IMR-90 (cell line): ENCODE data around the gene SOX8. TPM values are rescaled to one million over a fixed set of nuclear protein-coding genes. Genes with fewer than 3 reads are reported as not detected.

ENCODE experiments used
- ATAC-seq: fragments of 200-7000 bp; cut with Tn5 transposase; 2 replicates; pipeline ENCODE4 v1.9.1; 2020; ENCODE audit warnings: low read depth, mild to moderate bottlenecking, moderate library complexity
- BruUV-seq: library from RNA; stranded (reverse); fragments of 400-500 nt; replicated peaks from 2 replicates; lab custom pipeline; 2021; lab: Mats Ljungman, UMichigan
- CTCF ChIA-PET: fragments of 300-600 bp; formaldehyde crosslinking; extraction: SDS; loops from one replicate; lab custom pipeline; 2021; ENCODE audit warnings: antibody characterized with exemption; lab: Yijun Ruan, JAX
- POLR2A ChIA-PET: fragments of 300-600 bp; sonication (Branson Sonifier 250); formaldehyde crosslinking; loops from one replicate; lab custom pipeline; 2022; ENCODE audit warnings: antibody characterized with exemption; ENCODE audit not compliant: unreplicated experiment; lab: Charles Lee
- DNase-seq: peaks from one replicate; pipeline ENCODE4 v3.0.0; 2013
- H2AFZ ChIP-seq: replicated peaks from 2 replicates; pipeline ENCODE3; 2013; ENCODE audit warnings: low read length, mild to moderate bottlenecking; ENCODE audit not compliant: poor library complexity
- H2AK5ac ChIP-seq: 2 replicates; pipeline ENCODE4 v1.6.1; 2013; ENCODE audit warnings: low read depth, low read length, inconsistent platforms
- H2AK9ac ChIP-seq: replicated peaks from 2 replicates; pipeline ENCODE3; 2013; ENCODE audit warnings: mild to moderate bottlenecking, low read depth, low read length, moderate library complexity; ENCODE audit not compliant: poor library complexity
- H2BK120ac ChIP-seq: 2 replicates; pipeline ENCODE4 v1.6.1; 2013; ENCODE audit warnings: low read depth, low read length, inconsistent platforms
- H2BK15ac ChIP-seq: 3 replicates; pipeline ENCODE4 v1.6.1; 2013; ENCODE audit warnings: low read depth, low read length, inconsistent platforms
- H2BK20ac ChIP-seq: 2 replicates; pipeline ENCODE4 v1.6.1; 2013; ENCODE audit warnings: low read depth, mild to moderate bottlenecking, inconsistent platforms, low read length, moderate library complexity
- H2BK5ac ChIP-seq: 2 replicates; pipeline ENCODE4 v1.6.1; 2013; ENCODE audit warnings: mild to moderate bottlenecking, low read depth, low read length, inconsistent platforms; ENCODE audit not compliant: poor library complexity, severe bottlenecking
- H3K14ac ChIP-seq: replicated peaks from 2 replicates; pipeline ENCODE4 v1.6.1; 2013; ENCODE audit warnings: low read depth, low read length, inconsistent platforms
- H3K18ac ChIP-seq: 2 replicates; pipeline ENCODE4 v1.6.1; 2013; ENCODE audit warnings: low read depth, low read length, control low read depth
- H3K23ac ChIP-seq: 2 replicates; pipeline ENCODE4 v1.6.1; 2013; ENCODE audit warnings: low read depth, low read length, inconsistent platforms
- H3K27ac ChIP-seq: 2 replicates; pipeline ENCODE4 v1.5.1; 2013; ENCODE audit warnings: mild to moderate bottlenecking, control low read depth, low read length; ENCODE audit not compliant: insufficient read depth
- H3K27me3 ChIP-seq: 2 replicates; pipeline ENCODE4 v1.6.1; 2013; ENCODE audit warnings: low read length; ENCODE audit not compliant: control insufficient read depth, insufficient read depth
- H3K36me3 ChIP-seq: 2 replicates; pipeline ENCODE4 v1.6.1; 2013; ENCODE audit warnings: low read length, mixed read lengths; ENCODE audit not compliant: control insufficient read depth, insufficient read depth
- H3K4ac ChIP-seq: 2 replicates; pipeline ENCODE4 v1.6.1; 2013; ENCODE audit warnings: low read depth, low read length, inconsistent platforms
- H3K4me1 ChIP-seq: 2 replicates; pipeline ENCODE4 v1.6.1; 2013; ENCODE audit warnings: low read length, mixed read lengths; ENCODE audit not compliant: control insufficient read depth, insufficient read depth
- H3K4me2 ChIP-seq: 2 replicates; pipeline ENCODE4 v1.6.1; 2013; ENCODE audit warnings: low read depth, mild to moderate bottlenecking, control low read depth, low read length, moderate library complexity
- H3K4me3 ChIP-seq: 2 replicates; pipeline ENCODE4 v1.5.1; 2013; ENCODE audit warnings: low read depth, mild to moderate bottlenecking, control low read depth, low read length, moderate library complexity; ENCODE audit not compliant: insufficient read depth
- H3K56ac ChIP-seq: 2 replicates; pipeline ENCODE4 v1.6.1; 2013; ENCODE audit warnings: low read length, inconsistent platforms; ENCODE audit not compliant: insufficient read depth; ENCODE audit errors: extremely low read depth
- H3K79me1 ChIP-seq, 2 experiments: 2 replicates each; pipeline ENCODE4 v1.6.1; 2013; ENCODE audit warnings: low read length in 2 of 2, inconsistent platforms in 1 of 2, low read depth in 1 of 2
- H3K9ac ChIP-seq: 2 replicates; pipeline ENCODE4 v1.6.1; 2013; ENCODE audit warnings: low read depth, low read length, control low read depth
- H3K9me1 ChIP-seq: 2 replicates; pipeline ENCODE4 v1.6.1; 2013; ENCODE audit warnings: low read length, inconsistent platforms; ENCODE audit not compliant: insufficient read depth
- H3K9me3 ChIP-seq: 2 replicates; pipeline ENCODE4 v1.6.1; 2013; ENCODE audit warnings: low read length; ENCODE audit not compliant: control insufficient read depth, insufficient read depth
- H4K20me1 ChIP-seq: 2 replicates; pipeline ENCODE4 v1.6.1; 2013; ENCODE audit warnings: low read length, inconsistent platforms; ENCODE audit not compliant: insufficient read depth
- H4K5ac ChIP-seq: 2 replicates; pipeline ENCODE4 v1.6.1; 2013; ENCODE audit warnings: mild to moderate bottlenecking, low read depth, low read length, control low read depth
- H4K8ac ChIP-seq, 2 experiments: 2 replicates each; pipeline ENCODE4 v1.6.1; 2013; ENCODE audit warnings: low read depth in 2 of 2, low read length in 2 of 2, control low read depth in 1 of 2, inconsistent platforms in 1 of 2
- H4K91ac ChIP-seq: 2 replicates; pipeline ENCODE4 v1.6.1; 2013; ENCODE audit warnings: low read depth, low read length, inconsistent platforms; ENCODE audit not compliant: insufficient read depth
- CEBPB ChIP-seq: IDR thresholded peaks from 2 replicates; pipeline ENCODE4 v1.6.1; 2012; ENCODE audit warnings: low read depth, low read length, improper control_type of control experiment
- CHD1 ChIP-seq: IDR thresholded peaks from 2 replicates; pipeline ENCODE4 v1.6.1; 2012; ENCODE audit warnings: low read depth, low read length, improper control_type of control experiment
- FOS ChIP-seq: fragments of 150-350 bp; IDR thresholded peaks from 2 replicates; pipeline ENCODE4 v1.6.1; 2016; ENCODE audit warnings: low read depth, low read length
- MAFK ChIP-seq: IDR thresholded peaks from 2 replicates; pipeline ENCODE4 v1.6.1; 2012; ENCODE audit warnings: low read depth, low read length, improper control_type of control experiment
- MAZ ChIP-seq: IDR thresholded peaks from 2 replicates; pipeline ENCODE4 v1.6.1; 2012; ENCODE audit warnings: low read depth, mild to moderate bottlenecking, low read length, improper control_type of control experiment, moderate library complexity, borderline replicate concordance
- MXI1 ChIP-seq: IDR thresholded peaks from 2 replicates; pipeline ENCODE4 v1.6.1; 2012; ENCODE audit warnings: low read depth, mild to moderate bottlenecking, low read length, moderate library complexity, borderline replicate concordance
- NFE2L2 ChIP-seq: fragments of 150-350 bp; IDR thresholded peaks from 2 replicates; pipeline ENCODE4 v1.6.1; 2016; ENCODE audit warnings: low read depth, mild to moderate bottlenecking, low read length
- POLR2A ChIP-seq: IDR thresholded peaks from 2 replicates; pipeline ENCODE4 v1.6.1; 2012; ENCODE audit warnings: mild to moderate bottlenecking, low read depth, low read length
- RAD21 ChIP-seq: IDR thresholded peaks from 2 replicates; pipeline ENCODE4 v1.6.1; 2012; ENCODE audit warnings: low read length, improper control_type of control experiment
- RCOR1 ChIP-seq: IDR thresholded peaks from 2 replicates; pipeline ENCODE4 v1.6.1; 2012; ENCODE audit warnings: mild to moderate bottlenecking, low read length, improper control_type of control experiment; ENCODE audit not compliant: insufficient replicate concordance
- RFX5 ChIP-seq: IDR thresholded peaks from 2 replicates; pipeline ENCODE4 v1.8.0; 2012; ENCODE audit warnings: low read depth, mild to moderate bottlenecking, low read length, moderate library complexity
- SMC3 ChIP-seq: fragments of 150-350 bp; IDR thresholded peaks from 2 replicates; pipeline ENCODE4 v1.6.1; 2016; ENCODE audit warnings: low read depth, mild to moderate bottlenecking, antibody characterized with exemption, low read length, moderate library complexity
- WGBS, 2 experiments: methylation state at CpG; one replicate each; pipeline versions ENCODE4 v1.1.5 to v1.1.7; 2013; ENCODE audit warnings: missing lambda C conversion rate in 2 of 2; ENCODE audit not compliant: insufficient read length in 1 of 2; ENCODE audit errors: extremely low coverage in 2 of 2; 5-methylcytosine and 5-hydroxymethylcytosine counted together
- dilution Hi-C: fragments of 300-500 bp; cut with HindIII; formaldehyde crosslinking; loops from one replicate; pipeline ENCODE4 v1.14.3; 2018; ENCODE audit warnings: low sequenced_read_pairs; ENCODE audit not compliant: unreplicated experiment
- in situ Hi-C: fragments of 300-500 bp; cut with MboI; formaldehyde crosslinking; loops from 3 replicates; pipeline ENCODE4 v1.14.3; 2019; ENCODE audit warnings: low sequenced_read_pairs, inconsistent platforms, mixed read lengths
- intact Hi-C: fragments of 100-400 bp; cut with micrococcal nuclease; formaldehyde crosslinking; loops from 2 replicates; pipeline ENCODE4 v1.10.0; 2022
- polyA plus RNA-seq, 3 experiments: library from polyadenylated mRNA; depleted of rRNA; stranded (reverse); fragments of >200 nt; gene quantifications; 2 replicates each; pipeline ENCODE4 v1.2.3, GENCODE V29; 2012; ENCODE audit warnings: low replicate concordance in 1 of 3
- total RNA-seq: library from RNA; depleted of rRNA; stranded (reverse); fragments of >200 nt; gene quantifications from 2 replicates; pipeline ENCODE4 v1.2.3, GENCODE V29; 2012
- TF ChIP-seq, protein P1 (sequence below): fragments of 150-350 bp; IDR thresholded peaks from 2 replicates; pipeline ENCODE4 v1.6.1; 2016; ENCODE audit warnings: low read depth, mild to moderate bottlenecking, low read length, moderate library complexity, borderline replicate concordance
- TF ChIP-seq, protein P2 (sequence below): fragments of 150-350 bp; IDR thresholded peaks from 2 replicates; pipeline ENCODE4 v1.6.1; 2017; ENCODE audit warnings: mild to moderate bottlenecking, antibody characterized with exemption, low read length, low read depth

The SOX8 gene
- total and polyA plus RNA-seq, 2 of the 4 experiments (the other 2 are of a cell fraction) = under 0.01 to 0.26 TPM

DNA sequence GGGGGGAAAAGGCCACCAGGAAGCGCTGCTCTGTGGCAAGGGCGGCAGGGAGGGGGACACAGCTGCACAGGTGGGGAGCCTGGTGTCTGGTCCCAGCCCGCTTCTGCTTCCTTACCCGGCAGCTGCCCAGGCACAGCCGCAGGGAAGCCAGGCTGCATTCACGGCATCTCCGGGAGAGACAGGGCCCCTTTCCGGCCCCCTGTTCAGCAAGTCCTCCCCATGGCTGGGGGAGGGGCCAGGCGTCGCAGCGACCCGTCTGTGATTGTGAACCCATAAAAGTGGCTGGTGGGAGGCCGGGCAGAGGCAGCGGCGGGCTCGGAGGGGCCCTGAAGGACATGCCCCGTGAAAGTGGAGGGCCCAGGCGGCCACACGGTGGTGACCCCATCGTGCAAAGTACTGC is 28.7 kb downstream of the SOX8 start:
- intact Hi-C loops (no loop called here), dilution Hi-C loops (no loop called here), in situ Hi-C loops (no loop called here)
- Histone ChIP-seq H3K9ac (no peak overlapping the region), H3K4ac (no peak overlapping the region), H3K4me1 (no peaks in the 10 kb centered on the region), H3K9me3 (no peaks in the 10 kb centered on the region), H2AK5ac (no peak overlapping the region), H2AK9ac (no peak overlapping the region), H3K27me3 (peaks cover 60% of the 10 kb centered on the region; the same call in 1 of the 2 replicates), H4K8ac (no peak overlapping the region), H2BK120ac (no peak overlapping the region), H2BK15ac (no peak overlapping the region), H3K4me3 (no peak overlapping the region), H2AFZ (no peak overlapping the region), H3K9me1 (no peaks in the 10 kb centered on the region), H2BK5ac (no peak overlapping the region), H3K79me1 (no peaks in the 10 kb centered on the region), H3K27ac (no peak overlapping the region), H3K4me2 (no peak overlapping the region), H4K5ac (no peak overlapping the region), H3K56ac (no peak overlapping the region), H3K36me3 (no peaks in the 10 kb centered on the region), H3K14ac (no peak overlapping the region), H3K23ac (no peak overlapping the region), H4K20me1 (no peaks in the 10 kb centered on the region), H2BK20ac (no peak overlapping the region), H3K18ac (no peak overlapping the region), H4K91ac (no peak overlapping the region)
- TF ChIP-seq NFE2L2 = no peak
- TF ChIP-seq MAZ = no peak
- no peak for TF ChIP-seq RFX5
- TF ChIP-seq SMC3 = no peak
- TF ChIP-seq, protein P1, sequence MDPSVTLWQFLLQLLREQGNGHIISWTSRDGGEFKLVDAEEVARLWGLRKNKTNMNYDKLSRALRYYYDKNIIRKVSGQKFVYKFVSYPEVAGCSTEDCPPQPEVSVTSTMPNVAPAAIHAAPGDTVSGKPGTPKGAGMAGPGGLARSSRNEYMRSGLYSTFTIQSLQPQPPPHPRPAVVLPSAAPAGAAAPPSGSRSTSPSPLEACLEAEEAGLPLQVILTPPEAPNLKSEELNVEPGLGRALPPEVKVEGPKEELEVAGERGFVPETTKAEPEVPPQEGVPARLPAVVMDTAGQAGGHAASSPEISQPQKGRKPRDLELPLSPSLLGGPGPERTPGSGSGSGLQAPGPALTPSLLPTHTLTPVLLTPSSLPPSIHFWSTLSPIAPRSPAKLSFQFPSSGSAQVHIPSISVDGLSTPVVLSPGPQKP = no peak
- TF ChIP-seq RCOR1 = no peak
- TF ChIP-seq MAFK = no peak
- no peak for TF ChIP-seq CHD1
- TF ChIP-seq, protein P2, sequence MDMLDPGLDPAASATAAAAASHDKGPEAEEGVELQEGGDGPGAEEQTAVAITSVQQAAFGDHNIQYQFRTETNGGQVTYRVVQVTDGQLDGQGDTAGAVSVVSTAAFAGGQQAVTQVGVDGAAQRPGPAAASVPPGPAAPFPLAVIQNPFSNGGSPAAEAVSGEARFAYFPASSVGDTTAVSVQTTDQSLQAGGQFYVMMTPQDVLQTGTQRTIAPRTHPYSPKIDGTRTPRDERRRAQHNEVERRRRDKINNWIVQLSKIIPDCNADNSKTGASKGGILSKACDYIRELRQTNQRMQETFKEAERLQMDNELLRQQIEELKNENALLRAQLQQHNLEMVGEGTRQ = no peak
- no peak for TF ChIP-seq POLR2A
- no peak for TF ChIP-seq CEBPB
- TF ChIP-seq FOS = no peak
- TF ChIP-seq MXI1 = no peak
- TF ChIP-seq RAD21 = no peak
- ChIA-PET CTCF (no interaction called here), POLR2A (no interaction called here)
- ATAC-seq = no peak
- 30% methylated on average over 6 of the region's 20 CpGs; no CpG with 5 or more reads in 1 of the 2 experiments for WGBS, 2 experiments
- BruUV-seq = no TSS peak
- no peak for DNase-seq
